ENCODE results near the gene CSHL1.
"Not testable (repeated sequence)": the region's sequence is repeated elsewhere in the genome, so short reads cannot be mapped to it uniquely, and the experiment has no call there.

The CSHL1 gene

GRCh38 chr17:63881935-63882601 is 29.0 kb downstream of the CSHL1 start, which contains the start of gene GH2:
Gene GH2, minus strand, starts transcription at chr17:63881944. Its CDS starts 143 bp downstream, at chr17:63881801.
- DNase-seq (ENCODE audit: insufficient read length, low spot score), result peak; percentile 76
- FAIRE-seq, result no peak
- no peak for TF ChIP-seq POU2F2 (IDR thresholded peaks at IDR 0.05; ENCODE audit: low read depth, low read length)
- no peak for TF ChIP-seq POLR2AphosphoS5 (IDR thresholded peaks at IDR 0.05; ENCODE audit: low read depth, low read length)
- TF ChIP-seq PAX5 (IDR thresholded peaks at IDR 0.05; ENCODE audit: insufficient read depth, low read length, severe bottlenecking), result no peak
- TF ChIP-seq SPI1 (IDR thresholded peaks at IDR 0.05; ENCODE audit: low read depth, low read length), result no peak
- no peak for TF ChIP-seq POLR2A (IDR thresholded peaks at IDR 0.05; ENCODE audit: low read depth, low read length)
- TF ChIP-seq TAF1 (IDR thresholded peaks at IDR 0.05; ENCODE audit: low read depth, low read length), result no peak

GRCh38 chr17:63881337-63881736 is 29.7 kb downstream of the CSHL1 start:
- not testable (repeated sequence) for FAIRE-seq; DNase-seq (ENCODE audit: insufficient read length, low spot score)

GRCh38 chr17:63880706-63881105 is 30.4 kb downstream of the CSHL1 start:
- DNase-seq (ENCODE audit: insufficient read length, low spot score) (no peak), FAIRE-seq (no peak)
- TF ChIP-seq POU2F2 (IDR thresholded peaks at IDR 0.05; ENCODE audit: low read depth, low read length), result no peak
- no peak for TF ChIP-seq PAX5 (IDR thresholded peaks at IDR 0.05; ENCODE audit: insufficient read depth, low read length, severe bottlenecking)
- no peak for TF ChIP-seq SPI1 (IDR thresholded peaks at IDR 0.05; ENCODE audit: low read depth, low read length)
- TF ChIP-seq TAF1 (IDR thresholded peaks at IDR 0.05; ENCODE audit: low read depth, low read length), result no peak
- no peak for TF ChIP-seq POLR2A (IDR thresholded peaks at IDR 0.05; ENCODE audit: low read depth, low read length)
- no peak for TF ChIP-seq POLR2AphosphoS5 (IDR thresholded peaks at IDR 0.05; ENCODE audit: low read depth, low read length)

GRCh38 chr17:63878413-63878812 is 32.6 kb downstream of the CSHL1 start:
- not testable (repeated sequence) for DNase-seq (ENCODE audit: insufficient read length, low spot score); FAIRE-seq

- DNase-seq (ENCODE audit: insufficient read length, low spot score); FAIRE-seq: not testable (repeated sequence)
Observed at GRCh38 chr17:63874693-63875092, 36.4 kb downstream of the CSHL1 start.

- not testable (repeated sequence) for FAIRE-seq; DNase-seq (ENCODE audit: insufficient read length, low spot score)
Observed at GRCh38 chr17:63874061-63874626, 36.9 kb downstream of the CSHL1 start.

GRCh38 chr17:63873577-63873976 is 37.5 kb downstream of the CSHL1 start, which contains the start of gene CSH2:
Gene CSH2, minus strand, starts transcription at chr17:63873677. Its CDS starts 63 bp downstream, at chr17:63873614.
- FAIRE-seq; DNase-seq (ENCODE audit: insufficient read length, low spot score): not testable (repeated sequence)

GRCh38 chr17:63871646-63872365 is 39.3 kb downstream of the CSHL1 start:
- DNase-seq (ENCODE audit: insufficient read length, low spot score); FAIRE-seq: not testable (repeated sequence)

GRCh38 chr17:63870292-63870665 is 40.8 kb downstream of the CSHL1 start:
- DNase-seq (ENCODE audit: insufficient read length, low spot score); FAIRE-seq: not testable (repeated sequence)

- DNase-seq (ENCODE audit: insufficient read length, low spot score); FAIRE-seq: not testable (repeated sequence)
Observed at GRCh38 chr17:63869491-63870291, 41.4 kb downstream of the CSHL1 start.

- not testable (repeated sequence) for DNase-seq (ENCODE audit: insufficient read length, low spot score); FAIRE-seq
Observed at GRCh38 chr17:63866625-63867024, 44.4 kb downstream of the CSHL1 start.

Data from GM12891 (cell line).